Measurements from ENCODE around the gene KCNIP3. TPM values are rescaled to one million over a fixed set of nuclear protein-coding genes. Genes with fewer than 3 reads are reported as not detected.

The KCNIP3 gene
- total RNA-seq, 1 donor from 2014 or later: 6.0 TPM

DNA sequence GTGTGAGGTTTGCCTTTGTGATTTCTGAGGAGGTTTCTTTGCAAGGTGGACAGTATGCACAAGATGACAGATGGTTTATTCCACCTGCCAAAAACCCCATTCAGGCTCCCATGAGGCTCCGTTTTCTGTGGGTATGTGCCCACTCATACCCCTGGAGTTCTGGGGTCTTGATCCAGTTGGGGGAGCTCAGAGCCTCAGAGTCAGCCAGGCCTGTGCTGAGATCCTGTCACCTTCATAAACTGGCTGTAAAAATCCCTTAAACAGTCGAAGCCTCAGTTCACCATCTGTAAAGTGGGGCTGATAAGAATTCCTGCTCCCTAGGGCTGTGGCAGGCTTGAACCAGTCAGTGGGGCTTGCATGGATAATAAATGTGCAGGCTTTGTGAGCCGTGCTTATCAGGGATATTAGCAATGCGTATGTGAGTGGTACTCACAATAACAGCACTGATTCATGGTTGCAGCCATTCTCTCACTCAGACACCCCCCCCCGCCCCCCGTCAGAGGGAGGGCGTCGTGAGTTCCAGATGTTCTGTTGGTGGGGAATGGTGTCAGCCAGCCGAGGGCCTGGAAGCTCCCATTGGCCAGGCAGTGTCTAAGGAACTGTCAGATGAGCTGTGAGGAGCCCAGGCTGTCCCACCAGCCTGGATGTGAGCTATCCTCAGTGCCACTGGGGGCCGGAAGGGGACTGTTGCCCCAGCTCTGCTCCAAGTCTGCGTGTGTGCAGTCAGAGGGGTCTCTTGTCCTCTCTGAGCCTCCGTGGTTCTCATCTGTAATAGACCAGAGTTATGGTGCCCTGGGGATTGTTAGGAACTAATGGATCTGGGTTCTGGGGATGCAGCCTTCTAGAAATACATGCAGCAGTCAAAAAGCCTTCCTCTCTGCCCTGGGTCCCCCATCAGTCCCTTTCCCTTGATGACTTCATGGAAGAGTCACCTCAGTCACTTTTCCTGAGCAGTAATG is 51.7 kb downstream of the KCNIP3 start:
- DNase-seq (ENCODE audit: low spot score): no peak
- no peaks in the 10 kb centered on the region for H3K36me3 Mint-ChIP-seq (ENCODE audit: low read depth)
- H3K4me1 Mint-ChIP-seq (ENCODE audit: low read depth): no peaks in the 10 kb centered on the region
- no peaks in the 10 kb centered on the region for H3K27me3 Mint-ChIP-seq (ENCODE audit: low read depth)
- TF ChIP-seq, protein P1, sequence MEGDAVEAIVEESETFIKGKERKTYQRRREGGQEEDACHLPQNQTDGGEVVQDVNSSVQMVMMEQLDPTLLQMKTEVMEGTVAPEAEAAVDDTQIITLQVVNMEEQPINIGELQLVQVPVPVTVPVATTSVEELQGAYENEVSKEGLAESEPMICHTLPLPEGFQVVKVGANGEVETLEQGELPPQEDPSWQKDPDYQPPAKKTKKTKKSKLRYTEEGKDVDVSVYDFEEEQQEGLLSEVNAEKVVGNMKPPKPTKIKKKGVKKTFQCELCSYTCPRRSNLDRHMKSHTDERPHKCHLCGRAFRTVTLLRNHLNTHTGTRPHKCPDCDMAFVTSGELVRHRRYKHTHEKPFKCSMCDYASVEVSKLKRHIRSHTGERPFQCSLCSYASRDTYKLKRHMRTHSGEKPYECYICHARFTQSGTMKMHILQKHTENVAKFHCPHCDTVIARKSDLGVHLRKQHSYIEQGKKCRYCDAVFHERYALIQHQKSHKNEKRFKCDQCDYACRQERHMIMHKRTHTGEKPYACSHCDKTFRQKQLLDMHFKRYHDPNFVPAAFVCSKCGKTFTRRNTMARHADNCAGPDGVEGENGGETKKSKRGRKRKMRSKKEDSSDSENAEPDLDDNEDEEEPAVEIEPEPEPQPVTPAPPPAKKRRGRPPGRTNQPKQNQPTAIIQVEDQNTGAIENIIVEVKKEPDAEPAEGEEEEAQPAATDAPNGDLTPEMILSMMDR (IDR thresholded peaks at IDR 0.05): no peak
- no peaks in the 10 kb centered on the region for H3K9me3 Mint-ChIP-seq (ENCODE audit: low read depth)
- H3K4me3 Mint-ChIP-seq (ENCODE audit: unreplicated experiment): no peak overlapping the region
- no peak overlapping the region for H3K27ac Mint-ChIP-seq (ENCODE audit: unreplicated experiment)

DNA sequence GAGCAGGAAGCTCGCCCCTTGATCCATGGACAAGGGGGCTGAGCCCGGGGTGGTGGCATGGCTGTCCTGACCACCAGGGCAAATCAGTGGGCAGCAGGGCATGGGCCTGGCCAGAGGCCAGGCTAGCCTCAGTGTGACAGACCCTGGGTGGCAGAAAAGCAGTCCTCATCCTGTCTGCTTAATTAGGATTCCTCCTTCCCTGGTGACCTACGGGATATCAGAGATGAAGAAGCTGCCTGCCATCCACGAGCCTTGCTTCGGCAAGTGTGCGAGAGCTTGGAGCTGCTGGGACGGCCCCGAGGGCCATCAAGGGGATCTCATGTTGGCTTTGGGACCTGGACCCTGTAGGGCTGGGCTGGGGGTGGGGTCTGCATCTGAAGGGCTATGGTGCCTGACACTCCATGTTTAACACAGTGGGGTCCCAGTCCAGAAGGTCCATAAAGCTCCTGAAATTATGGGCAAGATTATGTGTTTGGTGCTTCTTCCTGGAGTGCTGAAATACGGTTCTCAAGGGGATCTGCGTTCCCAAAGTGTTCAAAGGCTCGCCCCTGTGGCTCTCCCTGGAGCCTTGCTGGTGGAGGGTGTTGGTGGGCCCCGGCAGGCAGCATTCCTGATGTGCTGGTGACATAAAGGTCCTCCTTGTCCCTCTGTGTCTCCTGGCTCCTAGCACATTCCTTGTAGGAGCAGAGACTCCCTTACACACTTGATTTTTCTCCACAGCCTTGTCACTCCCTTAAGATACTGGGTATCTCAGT is 52.6 kb downstream of the KCNIP3 start:
- Mint-ChIP-seq H3K4me3 (ENCODE audit: unreplicated experiment) (no peak overlapping the region), H3K27ac (ENCODE audit: unreplicated experiment) (no peak overlapping the region), H3K36me3 (ENCODE audit: low read depth) (no peaks in the 10 kb centered on the region), H3K27me3 (ENCODE audit: low read depth) (no peaks in the 10 kb centered on the region), H3K4me1 (ENCODE audit: low read depth) (no peaks in the 10 kb centered on the region), H3K9me3 (ENCODE audit: low read depth) (no peaks in the 10 kb centered on the region)
- no peak for DNase-seq (ENCODE audit: low spot score)
- TF ChIP-seq, protein P1 (IDR thresholded peaks at IDR 0.05): no peak

DNA sequence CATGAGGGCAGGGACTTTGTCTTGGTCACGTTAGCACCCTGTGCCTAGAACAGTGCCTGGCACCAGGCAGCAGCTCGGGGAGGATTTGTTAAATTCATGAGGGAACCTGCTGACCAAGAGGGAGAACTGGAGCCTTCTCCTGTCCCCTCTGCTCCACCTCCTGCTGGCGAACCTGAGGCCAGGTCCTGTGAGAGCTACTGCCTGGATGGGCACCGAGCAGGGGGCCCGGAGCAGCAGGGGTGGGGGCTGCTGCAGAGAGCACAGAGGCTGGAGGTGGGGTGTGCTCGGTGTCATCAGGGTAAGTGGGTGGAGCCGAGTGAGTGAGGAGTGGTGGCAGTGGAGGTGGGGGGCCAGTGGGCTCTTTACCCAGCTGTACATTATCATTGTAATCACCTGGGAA is 53.2 kb downstream of the KCNIP3 start:
- Mint-ChIP-seq H3K9me3 (ENCODE audit: low read depth) (no peaks in the 10 kb centered on the region), H3K27me3 (ENCODE audit: low read depth) (no peaks in the 10 kb centered on the region), H3K4me3 (ENCODE audit: unreplicated experiment) (no peak overlapping the region), H3K27ac (ENCODE audit: unreplicated experiment) (no peak overlapping the region), H3K36me3 (ENCODE audit: low read depth) (no peaks in the 10 kb centered on the region), H3K4me1 (ENCODE audit: low read depth) (no peaks in the 10 kb centered on the region)
- DNase-seq (ENCODE audit: low spot score): no peak
- TF ChIP-seq, protein P1 (IDR thresholded peaks at IDR 0.05): no peak

DNA sequence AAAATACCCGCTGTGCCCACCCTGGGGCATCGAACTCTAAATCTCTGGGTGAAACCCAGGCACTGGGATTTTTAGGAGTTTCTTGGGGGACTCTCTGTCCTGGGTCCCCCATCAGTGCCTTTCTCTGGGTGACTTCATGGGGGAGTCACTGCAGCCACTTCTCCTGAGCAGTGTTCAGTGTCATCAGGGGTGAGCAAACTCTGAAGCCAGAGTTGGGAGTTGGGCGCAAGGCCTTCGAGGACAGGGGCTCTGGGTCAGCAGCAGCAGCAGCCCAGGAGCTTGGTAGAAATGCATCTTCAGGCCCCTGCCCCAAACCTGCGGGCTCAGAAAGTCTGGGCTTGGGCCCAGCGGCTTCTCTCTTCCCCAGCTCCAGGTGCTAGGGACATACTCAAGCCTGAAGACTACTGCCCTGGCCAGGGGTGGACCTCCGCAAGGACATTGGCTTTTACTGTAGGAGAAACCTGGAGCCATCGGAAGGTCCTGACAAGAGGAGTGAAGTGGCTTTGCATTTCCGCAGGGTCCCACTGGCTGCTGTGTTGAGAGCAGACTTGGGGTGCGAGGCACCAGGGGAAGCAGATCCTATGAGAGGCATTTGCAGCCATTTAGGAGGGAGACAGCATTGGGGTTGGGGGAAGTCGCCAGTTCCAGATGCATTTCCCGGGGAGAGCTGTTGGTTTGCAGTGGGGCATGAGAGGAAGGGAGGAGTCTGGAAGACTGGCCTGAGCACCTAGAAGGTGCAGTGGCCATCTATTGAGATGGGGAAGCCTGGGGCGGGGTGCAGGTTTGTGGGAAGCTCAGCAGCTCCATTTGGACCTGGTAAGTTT is 53.8 kb downstream of the KCNIP3 start:
- Mint-ChIP-seq H3K4me1 (ENCODE audit: low read depth) (no peaks in the 10 kb centered on the region), H3K27ac (ENCODE audit: unreplicated experiment) (no peak overlapping the region), H3K9me3 (ENCODE audit: low read depth) (peaks cover 3% of the 10 kb centered on the region), H3K27me3 (ENCODE audit: low read depth) (no peaks in the 10 kb centered on the region), H3K36me3 (ENCODE audit: low read depth) (no peaks in the 10 kb centered on the region), H3K4me3 (ENCODE audit: unreplicated experiment) (no peak overlapping the region)
- TF ChIP-seq, protein P1 (IDR thresholded peaks at IDR 0.05): no peak
- no peak for DNase-seq (ENCODE audit: low spot score)

DNA sequence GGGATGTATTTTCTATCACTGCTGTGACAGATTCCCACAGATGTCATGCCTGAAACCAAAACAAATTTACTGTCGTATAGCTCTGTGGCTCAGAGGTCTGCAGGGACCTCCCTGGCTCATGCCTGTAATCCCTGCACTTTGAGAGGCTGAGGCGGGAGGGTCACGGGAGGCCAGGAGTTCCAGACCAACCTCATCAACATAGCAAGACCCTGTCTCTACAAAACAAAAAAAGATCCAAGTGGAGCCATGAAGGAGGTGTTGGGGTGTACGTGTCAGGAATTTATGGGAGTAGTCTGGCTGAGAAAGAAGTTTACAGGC is 54.4 kb downstream of the KCNIP3 start:
- Mint-ChIP-seq H3K4me3 (ENCODE audit: unreplicated experiment) (no peak overlapping the region), H3K27ac (ENCODE audit: unreplicated experiment) (no peak overlapping the region), H3K36me3 (ENCODE audit: low read depth) (no peaks in the 10 kb centered on the region), H3K9me3 (ENCODE audit: low read depth) (peaks cover 6% of the 10 kb centered on the region), H3K4me1 (ENCODE audit: low read depth) (no peaks in the 10 kb centered on the region), H3K27me3 (ENCODE audit: low read depth) (no peaks in the 10 kb centered on the region)
- no peak for DNase-seq (ENCODE audit: low spot score)
- TF ChIP-seq, protein P1 (IDR thresholded peaks at IDR 0.05): no peak

All from chondrocyte (in vitro differentiated cells).